GM12892 (cell line): ENCODE data around the gene HYPK.

Source experiments
- POLR2A ChIP-seq: IDR thresholded peaks from 2 replicates; pipeline ENCODE4 v1.6.1; 2011; ENCODE audit warnings: low read depth, low read length, control low read depth
- POLR2AphosphoS5 ChIP-seq: IDR thresholded peaks from 2 replicates; pipeline ENCODE4 v1.6.1; 2011; ENCODE audit warnings: low read depth, low read length, control low read depth
- TAF1 ChIP-seq: IDR thresholded peaks from 2 replicates; pipeline ENCODE4 v1.6.1; 2011; ENCODE audit warnings: low read depth, mild to moderate bottlenecking, control low read depth, low read length, borderline replicate concordance

- TF ChIP-seq POLR2AphosphoS5 (no peak), POLR2A (no peak), TAF1 (no peak)
These were observed 8.1 kb downstream of the HYPK start for GRCh38 chr15:43808435-43808950.
